Common myeloid progenitor, CD34-positive (primary cell): Measurements from ENCODE around the gene TOM1.

Experiments
- CTCF ChIA-PET: fragments of 350-600 bp; sonication (Branson Sonifier 250); formaldehyde crosslinking; loops from one replicate; lab custom pipeline; 2021; ENCODE audit warnings: antibody characterized with exemption; lab: Charles Lee
- POLR2A ChIA-PET: fragments of 350-600 bp; sonication (Branson Sonifier 250); formaldehyde crosslinking; loops from one replicate; lab custom pipeline; 2021; ENCODE audit warnings: antibody characterized with exemption; lab: Charles Lee
- DNase-seq, 3 donors: peaks; one replicate each; pipeline versions ENCODE4 v3.0.0 to v3.0.0-alpha.2; 2013
- H3K27ac ChIP-seq, 2 experiments: 1 replicate in 1 of 2; 2 replicates in 1 of 2; pipeline ENCODE4 v1.7.0; 2013; ENCODE audit warnings: inconsistent platforms in 2 of 2, low read length in 2 of 2, mild to moderate bottlenecking in 2 of 2, low read depth in 1 of 2, moderate library complexity in 1 of 2; ENCODE audit not compliant: severe bottlenecking in 2 of 2, insufficient read depth in 1 of 2, poor library complexity in 1 of 2
- H3K27me3 ChIP-seq, 5 experiments: replicated peaks in 2 of 5; 1 replicate in 3 of 5; 2 replicates in 2 of 5; pipeline versions ENCODE4 v1.6.1 to v1.7.0; 2013; ENCODE audit warnings: low read length in 4 of 5, mild to moderate bottlenecking in 2 of 5, moderate library complexity in 2 of 5, inconsistent platforms in 1 of 5; ENCODE audit not compliant: insufficient read depth in 5 of 5, control insufficient read depth in 4 of 5
- H3K36me3 ChIP-seq, 4 experiments: 1 replicate in 2 of 4; 2 replicates in 2 of 4; pipeline versions ENCODE4 v1.6.1 to v1.7.0; 2013; ENCODE audit warnings: low read length in 3 of 4, control low read depth in 1 of 4, mild to moderate bottlenecking in 1 of 4; ENCODE audit not compliant: control insufficient read depth in 4 of 4, insufficient read depth in 4 of 4
- H3K4me1 ChIP-seq, 4 experiments: 1 replicate in 3 of 4; 2 replicates in 1 of 4; pipeline versions ENCODE4 v1.6.1 to v1.7.1; 2013; ENCODE audit warnings: low read length in 3 of 4, mild to moderate bottlenecking in 3 of 4, control low read depth in 1 of 4, inconsistent platforms in 1 of 4, moderate library complexity in 1 of 4; ENCODE audit not compliant: control insufficient read depth in 4 of 4, insufficient read depth in 4 of 4; ENCODE audit errors: control extremely low read depth in 1 of 4
- H3K4me3 ChIP-seq, 7 experiments: 1 replicate in 4 of 7; 2 replicates in 3 of 7; pipeline versions ENCODE4 v1.5.1 to v1.7.0; 2013; ENCODE audit warnings: mild to moderate bottlenecking in 7 of 7, low read length in 6 of 7, moderate library complexity in 6 of 7, inconsistent platforms in 2 of 7, low read depth in 2 of 7, control low read depth in 1 of 7; ENCODE audit not compliant: insufficient read depth in 4 of 7, control insufficient read depth in 1 of 7; ENCODE audit errors: extremely low read depth in 1 of 7
- H3K9me3 ChIP-seq, 5 experiments: 1 replicate in 4 of 5; 2 replicates in 1 of 5; pipeline versions ENCODE4 v1.6.1 to v1.7.1; 2013; ENCODE audit warnings: low read length in 4 of 5, mild to moderate bottlenecking in 2 of 5, inconsistent platforms in 1 of 5, low read depth in 1 of 5, moderate library complexity in 1 of 5; ENCODE audit not compliant: control insufficient read depth in 4 of 5, insufficient read depth in 2 of 5; ENCODE audit errors: control extremely low read depth in 1 of 5
- WGBS: methylation state at CpG from one replicate; pipeline ENCODE4 v1.1.5; 2013; ENCODE audit not compliant: insufficient coverage; 5-methylcytosine and 5-hydroxymethylcytosine counted together

TOM1 gene

DNA sequence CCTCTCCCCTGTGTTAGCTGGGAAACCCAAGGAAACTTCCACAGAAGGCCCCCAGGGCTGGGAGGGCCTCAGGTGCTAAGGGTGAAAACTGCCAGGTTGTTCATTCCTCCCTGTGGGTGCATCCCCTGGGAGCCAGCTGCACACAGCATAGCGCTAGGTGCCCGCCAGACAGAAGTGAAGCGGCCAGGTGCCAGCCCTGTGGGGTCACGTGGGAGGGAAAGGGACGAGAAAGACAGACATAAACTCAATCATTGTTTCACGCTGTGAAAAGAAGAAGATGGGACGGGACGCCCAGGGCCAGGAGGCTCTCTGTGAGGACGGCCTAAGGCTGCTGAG lies 49.6 kb downstream of the TOM1 start:
- no peak for DNase-seq
- WGBS = 85% methylated on average over 7 of the region's 9 CpGs
- H3K27me3 ChIP-seq = peaks cover 0 to 8% (median 4%) of the 10 kb centered on the region in 5 experiments
- H3K9me3 ChIP-seq = no peaks in the 10 kb centered on the region
- H3K4me3 ChIP-seq = no peak overlapping the region
- peaks cover 0 to 38% (median 34%) of the 10 kb centered on the region in 4 experiments for H3K4me1 ChIP-seq
- peaks cover 0 to 10% (median 6%) of the 10 kb centered on the region in 4 experiments for H3K36me3 ChIP-seq
- CTCF ChIA-PET = interaction anchor here (0.9 to 6.4 kb wide), 7 partner anchors 14 to 233 kb away, joined by 3 to 50 read pairs (median 10); no protein-coding TSS in a partner anchor
- H3K27ac ChIP-seq = no peak overlapping the region
- POLR2A ChIA-PET = no interaction called here

DNA sequence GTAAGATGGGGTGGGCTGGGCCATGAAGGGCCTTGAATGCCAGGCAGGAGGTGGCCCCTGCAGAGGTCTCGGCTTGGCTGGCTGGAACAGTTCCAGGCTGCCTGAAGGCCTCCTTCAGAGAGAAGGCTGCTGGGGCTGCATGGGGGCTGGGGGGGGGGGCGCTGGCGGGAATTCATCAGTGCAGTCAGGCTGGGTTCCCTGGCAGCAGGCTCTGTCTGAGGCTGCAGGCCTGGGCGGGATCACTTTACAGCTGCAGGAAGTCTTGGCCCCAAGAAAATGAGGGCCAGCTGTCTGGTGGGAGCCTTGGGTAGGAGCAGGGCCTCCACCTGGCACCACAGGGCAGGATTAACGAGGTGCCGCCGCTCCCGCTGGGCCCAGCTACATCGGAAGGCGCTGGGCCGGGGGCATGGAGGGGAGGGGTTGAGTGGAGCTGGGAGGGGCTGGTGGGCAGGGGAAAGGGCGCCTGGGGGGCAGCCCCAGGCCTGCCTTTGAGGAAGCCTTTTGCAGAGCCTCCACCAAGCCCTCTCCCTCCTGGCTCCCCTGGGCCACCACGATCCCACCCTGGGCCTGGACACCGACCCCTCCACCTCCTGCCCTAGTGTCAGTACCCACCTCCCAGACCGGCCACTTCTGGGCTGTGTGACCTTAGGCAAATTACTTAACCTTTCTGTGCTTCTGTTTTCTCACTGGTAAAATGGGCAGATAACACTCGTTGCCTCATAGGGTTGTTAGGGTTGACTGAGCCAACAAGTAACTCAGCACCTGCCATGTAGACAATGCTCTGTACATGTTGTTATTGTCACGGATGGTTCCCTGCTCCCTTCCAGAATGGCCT lies 50.2 kb downstream of the TOM1 start:
- ChIA-PET CTCF (interaction anchor here (0.8 to 6.4 kb wide), 13 partner anchors 13 to 274 kb away, joined by 3 to 50 read pairs (median 6); no protein-coding TSS in a partner anchor), POLR2A (interaction anchor here (1.1 kb wide), 1 partner anchor 22 kb away, joined by 4 read pairs; no protein-coding TSS in a partner anchor)

DNA sequence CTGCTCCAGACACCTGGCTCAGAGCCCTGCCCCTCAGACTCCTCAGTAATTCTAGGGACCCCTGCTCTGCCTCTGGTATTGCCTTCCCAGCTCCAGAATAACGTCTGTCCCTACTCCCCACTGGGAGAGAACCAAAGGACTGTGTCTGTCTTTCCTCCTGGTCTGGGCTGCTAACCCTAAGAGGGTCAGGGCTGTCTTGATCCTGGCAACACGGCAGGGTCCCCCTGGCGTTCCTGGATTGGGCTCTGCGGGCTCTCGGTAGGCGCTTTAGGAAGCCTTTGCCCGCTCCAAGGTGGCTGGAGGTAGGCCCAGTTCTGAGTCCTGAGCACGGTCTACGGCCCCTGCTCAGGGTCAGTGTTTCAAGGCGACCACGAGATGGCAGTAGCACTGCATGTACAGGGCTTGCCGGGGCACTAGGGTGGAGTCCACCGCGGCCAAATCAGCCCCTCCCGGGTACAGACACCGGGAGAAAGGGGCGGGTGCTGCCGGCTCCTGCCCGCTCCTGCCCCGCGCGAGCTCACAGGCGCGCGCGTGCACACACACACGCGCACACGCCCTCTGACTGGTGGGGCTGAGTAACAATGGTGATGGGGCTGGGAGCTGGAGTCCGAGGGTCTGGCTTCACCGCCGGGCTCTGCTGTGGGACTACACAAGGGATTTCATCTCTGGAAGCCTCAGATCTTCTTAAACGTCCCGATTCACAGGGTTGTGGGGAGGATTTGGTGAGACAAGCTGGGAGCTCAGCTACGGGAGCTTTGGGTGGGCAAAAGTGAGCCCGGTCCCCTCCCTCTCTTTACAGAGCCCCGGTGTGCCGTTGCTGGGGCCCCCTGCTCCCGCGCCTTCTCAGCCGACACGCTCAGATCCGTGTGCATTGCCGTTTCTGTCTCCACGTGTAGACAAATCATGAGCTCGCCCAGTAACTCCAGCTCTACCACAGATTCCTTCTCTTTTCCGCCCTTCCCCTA lies 51.1 kb downstream of the TOM1 start:
- H3K9me3 ChIP-seq = no peaks in the 10 kb centered on the region
- H3K4me1 ChIP-seq = peaks cover 0 to 38% (median 34%) of the 10 kb centered on the region in 4 experiments
- peaks cover 0 to 6% (median 0%) of the 10 kb centered on the region in 4 experiments for H3K36me3 ChIP-seq
- peak overlapping the region in 6 of 7 experiments; percentile 23 to 81 (median 62) for H3K4me3 ChIP-seq
- H3K27ac ChIP-seq = no peak overlapping the region
- peak; percentile 85 to 89 (median 88) for DNase-seq
- POLR2A ChIA-PET = interaction anchor here (1.1 kb wide), 1 partner anchor 21 kb away, joined by 4 read pairs; no protein-coding TSS in a partner anchor
- CTCF ChIA-PET = interaction anchor here (0.6 to 6.4 kb wide), 31 partner anchors 9 to 572 kb away, joined by 3 to 50 read pairs (median 4); partner anchors contain the start of gene HMOX1
- 2% methylated on average over 46 of the region's 47 CpGs for WGBS
- peaks cover 0 to 8% (median 4%) of the 10 kb centered on the region in 5 experiments for H3K27me3 ChIP-seq

More for the DNA sequence above, 50.2 kb downstream of the TOM1 start:
- 67% methylated on average over 15 of the region's 17 CpGs for WGBS
- H3K27me3 ChIP-seq = peaks cover 0 to 8% (median 4%) of the 10 kb centered on the region in 5 experiments
- H3K4me3 ChIP-seq = peak overlapping the region in 1 of 7 experiments; percentile 70
- H3K36me3 ChIP-seq = peaks cover 0 to 7% (median 3%) of the 10 kb centered on the region in 4 experiments
- peaks cover 0 to 38% (median 34%) of the 10 kb centered on the region in 4 experiments for H3K4me1 ChIP-seq
- no peaks in the 10 kb centered on the region for H3K9me3 ChIP-seq
- DNase-seq = peak in 2 of 3 donors; percentile 55 to 58
- no peak overlapping the region for H3K27ac ChIP-seq

DNA sequence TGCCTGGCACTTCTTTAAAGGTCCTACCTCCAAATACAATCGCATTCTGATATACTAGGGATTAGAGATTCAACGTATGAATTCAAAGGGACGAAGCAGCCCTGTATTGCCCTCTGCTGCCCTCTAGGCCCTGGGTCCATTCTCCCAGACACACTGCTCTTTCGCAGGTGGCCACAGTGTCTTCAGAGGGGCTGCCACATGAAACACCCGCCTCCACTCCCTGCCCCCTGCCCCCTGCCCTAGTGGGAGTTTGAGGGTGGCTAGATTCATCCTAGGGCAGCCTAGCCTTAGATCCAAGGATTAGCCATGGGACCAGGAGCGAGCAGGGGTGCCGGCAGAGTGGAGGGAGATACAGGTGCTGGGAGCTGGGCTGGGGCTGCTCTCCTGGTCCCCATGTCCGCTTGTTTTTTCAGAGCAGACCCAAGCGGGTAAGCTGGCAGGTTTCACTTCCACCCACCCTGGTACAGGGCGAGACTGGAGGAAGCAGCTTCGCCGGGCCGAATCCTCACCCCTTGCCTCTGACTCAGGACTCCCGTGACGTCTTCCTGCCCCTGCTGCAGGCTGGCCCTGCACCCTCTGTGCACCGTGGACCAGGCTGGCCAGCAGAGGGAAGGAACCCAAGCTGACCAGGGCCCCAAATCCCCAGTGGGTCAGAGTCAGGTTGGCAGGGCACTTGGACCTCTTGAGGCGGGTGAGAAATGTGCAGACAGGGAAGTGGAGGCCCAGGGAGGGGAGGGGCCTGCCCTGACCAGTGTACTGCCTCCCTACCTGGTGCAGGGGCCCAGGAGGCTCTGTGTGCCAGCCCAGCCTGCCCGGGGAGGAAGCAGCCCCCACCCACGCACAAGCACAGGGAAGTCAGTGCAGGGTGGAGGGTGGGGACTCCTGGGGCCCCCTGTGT lies 52.8 kb downstream of the TOM1 start:
- peak overlapping the region in 1 of 2 experiments; percentile 35 for H3K27ac ChIP-seq
- peak overlapping the region in 3 of 7 experiments; percentile 40 to 51 (median 48) for H3K4me3 ChIP-seq
- ChIA-PET CTCF (interaction anchor here (0.7 to 6.4 kb wide), 13 partner anchors 10 to 490 kb away, joined by 3 to 50 read pairs (median 4); partner anchors contain the start of gene MCM5), POLR2A (interaction anchor here (0.6 to 0.8 kb wide), 2 partner anchors 9 to 57 kb away, joined by 3 read pairs; no protein-coding TSS in a partner anchor)
- H3K9me3 ChIP-seq = no peaks in the 10 kb centered on the region
- peaks cover 0 to 8% (median 4%) of the 10 kb centered on the region in 5 experiments for H3K27me3 ChIP-seq
- 17% methylated on average over 14 of the region's 19 CpGs for WGBS
- peaks cover 0 to 42% (median 39%) of the 10 kb centered on the region in 4 experiments for H3K4me1 ChIP-seq
- H3K36me3 ChIP-seq = no peaks in the 10 kb centered on the region
- peak; percentile 57 to 78 (median 71) for DNase-seq

DNA sequence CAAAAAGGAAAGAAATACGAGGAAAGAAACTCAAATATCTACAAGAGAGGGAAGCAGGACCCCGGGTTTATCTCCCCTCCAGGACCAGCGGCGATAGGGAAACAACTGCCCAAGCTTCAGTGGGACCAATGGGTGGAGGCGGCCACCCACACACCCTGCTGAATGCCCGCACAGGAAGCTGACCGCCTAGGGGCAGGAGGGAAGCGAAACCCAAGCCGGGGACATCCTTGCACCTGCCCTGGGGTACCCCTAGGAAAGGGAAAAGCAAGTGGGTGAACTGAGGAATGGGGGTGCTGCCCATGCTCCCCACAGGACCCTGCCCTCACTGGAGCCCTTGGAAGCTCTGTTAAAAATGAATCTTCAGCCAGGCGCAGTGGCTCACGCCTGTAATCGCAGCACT lies 53.6 kb downstream of the TOM1 start:
- POLR2A ChIA-PET = interaction anchor here (1.0 kb wide), 1 partner anchor 53 kb away, joined by 3 read pairs; no protein-coding TSS in a partner anchor
- H3K4me3 ChIP-seq = no peak overlapping the region
- peaks cover 0 to 42% (median 39%) of the 10 kb centered on the region in 4 experiments for H3K4me1 ChIP-seq
- WGBS = 97% methylated on average over 9 of the region's 12 CpGs
- H3K27ac ChIP-seq = no peak overlapping the region
- no peaks in the 10 kb centered on the region for H3K36me3 ChIP-seq
- CTCF ChIA-PET = interaction anchor here (0.7 to 5.0 kb wide), 6 partner anchors 9 to 268 kb away, joined by 3 to 17 read pairs (median 4); no protein-coding TSS in a partner anchor
- no peak for DNase-seq
- no peaks in the 10 kb centered on the region for H3K9me3 ChIP-seq
- peaks cover 0 to 8% (median 4%) of the 10 kb centered on the region in 5 experiments for H3K27me3 ChIP-seq
